Measurements from ENCODE around the gene CREB3L2. TPM values are rescaled to one million over a fixed set of nuclear protein-coding genes. Genes with fewer than 3 reads are reported as not detected.
"Not testable (repeated sequence)": the region's sequence is repeated elsewhere in the genome, so short reads cannot be mapped to it uniquely, and the experiment has no call there.

CREB3L2 gene
- total RNA-seq, 1 donor from 2014 or later: 32.2 TPM

DNA sequence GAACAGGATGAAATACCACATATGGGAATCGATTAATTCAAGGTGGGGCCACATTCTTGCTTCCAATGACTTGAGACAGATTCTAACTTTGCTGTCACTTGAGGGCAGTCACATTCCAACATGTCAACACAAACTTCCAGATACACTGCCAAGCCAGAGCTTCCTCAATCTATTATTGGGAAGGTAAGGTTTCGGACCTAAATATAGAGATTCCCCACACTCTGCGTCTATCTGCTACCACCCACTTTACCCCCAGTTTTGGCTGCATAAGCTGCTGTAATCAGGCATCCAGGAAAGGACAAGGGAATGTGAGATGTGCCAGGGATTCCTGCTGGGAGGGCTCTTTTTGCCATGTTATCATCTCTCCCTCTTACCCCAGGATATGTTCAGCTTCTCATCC, 134.6 kb downstream of the CREB3L2 start:
- DNase-seq: no peak

GRCh38 chr7:137865764-137866163, 136.1 kb downstream of the CREB3L2 start:
- no peak for DNase-seq

DNA sequence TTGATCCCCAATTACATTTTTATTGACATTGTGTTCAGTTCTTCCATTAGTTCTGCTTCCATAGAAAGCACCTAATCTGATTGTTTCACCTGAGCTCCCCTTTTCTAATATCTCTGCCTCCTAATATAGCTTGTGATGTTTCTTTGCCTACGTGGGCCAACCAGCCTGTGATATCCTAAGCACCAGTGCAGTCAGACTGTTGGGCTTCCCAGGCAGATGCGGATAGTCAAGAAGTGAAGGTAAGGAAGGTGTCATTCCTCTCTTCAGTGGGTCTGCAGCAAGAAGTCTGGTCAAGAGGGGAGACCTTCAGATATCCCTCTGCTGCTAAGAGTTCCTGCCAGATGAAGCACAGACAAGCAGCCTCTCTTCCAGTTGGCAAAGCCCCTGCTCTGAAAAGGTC, 138.9 kb downstream of the CREB3L2 start:
- no peak for DNase-seq

DNA sequence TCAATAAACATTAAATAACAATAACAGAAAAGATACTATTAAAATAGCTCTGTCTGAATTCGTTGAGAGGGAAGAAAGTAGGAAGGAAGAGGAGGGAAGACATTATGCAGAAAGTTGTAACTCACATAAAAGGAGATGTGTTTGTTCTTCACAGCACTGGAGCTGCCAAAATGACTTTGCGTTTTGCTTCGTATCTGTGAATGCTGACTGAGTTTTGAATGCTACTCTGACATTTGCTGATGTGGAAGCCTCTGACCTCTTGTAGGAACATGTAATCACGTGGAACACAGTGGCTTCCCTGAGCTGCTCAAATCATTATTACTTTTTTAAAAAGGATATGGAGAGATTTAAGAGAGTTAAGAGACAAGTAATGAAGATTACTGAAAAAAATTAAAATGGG, 139.5 kb downstream of the CREB3L2 start:
- DNase-seq: no peak

DNA sequence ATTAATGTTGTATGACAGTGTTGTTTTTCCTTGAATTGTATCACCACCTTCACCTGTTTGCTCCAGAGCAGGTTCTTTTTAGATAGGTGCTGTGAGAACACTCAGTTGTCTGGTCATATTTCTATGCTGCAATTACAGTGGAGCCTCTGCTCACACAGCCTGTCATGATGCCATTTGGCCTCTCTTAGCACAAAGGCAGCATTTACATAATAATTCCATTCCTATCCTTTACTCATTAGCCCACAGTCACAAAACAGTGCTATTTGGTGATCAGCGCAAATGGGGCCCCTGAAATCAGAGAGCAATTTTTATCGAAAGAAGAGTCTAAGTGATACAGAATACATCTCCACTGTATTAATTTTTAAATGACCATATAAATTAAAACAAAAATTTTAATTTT, 141.3 kb downstream of the CREB3L2 start:
- no peak for DNase-seq

- no peak for DNase-seq
Observed at GRCh38 chr7:137853053-137853452, 148.8 kb downstream of the CREB3L2 start.

- no peak for DNase-seq
Observed at GRCh38 chr7:137852108-137852507, 149.8 kb downstream of the CREB3L2 start.

DNA sequence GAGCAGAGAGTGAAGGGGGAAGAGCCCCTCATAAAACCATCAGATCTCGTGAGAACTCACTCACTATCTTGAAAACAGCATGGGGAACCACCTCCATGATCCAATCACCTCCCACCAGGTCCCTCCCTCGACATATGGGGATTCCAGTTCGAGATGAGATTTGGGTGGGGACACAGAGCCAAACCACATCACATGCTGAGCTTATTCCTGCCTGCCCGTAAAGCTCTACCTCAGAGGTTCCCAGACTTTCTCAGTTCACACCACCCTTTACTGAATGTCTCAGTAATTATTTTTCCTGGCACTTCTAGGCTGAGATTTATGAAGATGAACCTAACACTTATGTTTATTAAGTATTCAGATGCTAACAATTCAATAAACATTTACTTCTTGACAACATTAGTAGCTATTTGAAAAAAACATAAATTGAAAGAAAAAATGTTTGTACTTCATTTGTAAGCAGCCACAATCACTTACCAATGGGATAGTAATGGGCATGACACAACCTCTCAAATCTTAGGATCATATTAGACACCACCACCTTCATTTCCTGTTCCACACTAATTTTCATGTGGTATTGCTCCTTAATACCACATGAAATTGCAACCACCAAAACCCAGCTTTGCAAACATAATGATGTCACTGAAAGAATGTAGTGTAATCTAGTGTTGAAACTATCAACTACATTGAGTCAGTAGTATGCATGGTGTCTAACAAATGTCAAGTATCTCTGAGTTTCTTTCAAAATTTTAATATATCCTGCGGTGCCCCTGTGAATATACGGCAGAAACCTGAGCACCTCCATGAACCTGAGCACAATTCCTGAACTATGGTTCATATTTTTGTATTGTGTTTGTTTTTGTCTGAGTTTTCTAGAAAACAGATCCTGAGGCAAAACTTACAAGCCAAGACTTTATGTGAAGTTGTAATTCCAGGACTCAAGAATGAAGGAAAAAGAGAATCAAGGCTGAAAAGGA, 150.6 kb downstream of the CREB3L2 start:
- DNase-seq: no peak

- no peak for DNase-seq
Observed at GRCh38 chr7:137850571-137850970, 151.3 kb downstream of the CREB3L2 start.

DNA sequence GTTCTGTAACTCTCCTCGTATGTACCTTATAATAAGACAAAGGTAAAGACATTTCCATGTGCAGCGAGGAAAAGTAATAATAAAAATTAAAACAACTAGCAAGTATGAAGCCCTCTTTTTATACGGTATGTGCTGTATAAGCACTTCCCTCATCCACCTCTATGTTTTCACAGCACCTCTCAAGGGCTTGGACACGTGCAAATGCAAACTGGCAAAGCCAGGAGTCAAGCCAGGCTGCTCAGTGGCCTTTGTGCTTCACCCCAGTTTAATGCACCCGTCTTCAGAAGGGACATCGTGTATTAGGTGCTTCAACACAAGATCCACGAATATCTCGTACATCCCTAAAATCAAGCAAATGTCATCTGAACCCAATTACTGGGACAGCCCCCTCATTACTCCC, 153.8 kb downstream of the CREB3L2 start:
- no peak for DNase-seq

- no peak for DNase-seq
Observed at GRCh38 chr7:137847568-137848050, 154.3 kb downstream of the CREB3L2 start.

GRCh38 chr7:137846827-137847567, 154.9 kb downstream of the CREB3L2 start, which contains the start of gene DGKI:
Gene DGKI (minus strand): TSS chr7:137846974.
- peak; percentile 21 for DNase-seq

DNA sequence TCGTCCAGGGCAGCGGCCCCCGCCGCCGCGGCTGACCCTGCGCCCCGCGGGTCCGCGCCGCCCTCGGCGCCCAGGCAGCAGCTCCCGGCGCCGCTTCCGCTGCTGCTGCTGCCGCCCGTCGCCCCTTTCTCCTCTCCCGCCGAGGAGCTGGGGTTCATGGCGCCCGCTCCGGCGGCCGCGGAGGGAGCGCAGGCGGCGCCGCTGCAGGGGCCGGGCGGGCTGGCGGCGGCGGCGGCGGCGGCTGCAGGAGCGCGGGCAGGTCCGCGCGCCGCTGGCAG, 155.4 kb downstream of the CREB3L2 start:
- no peak for DNase-seq

- no peak for DNase-seq
Observed at GRCh38 chr7:137844677-137845425, 157.0 kb downstream of the CREB3L2 start.

- no peak for DNase-seq
Observed at GRCh38 chr7:137839903-137840779, 161.7 kb downstream of the CREB3L2 start.

- DNase-seq: no peak
Observed at GRCh38 chr7:137838706-137839315, 163.1 kb downstream of the CREB3L2 start.

DNA sequence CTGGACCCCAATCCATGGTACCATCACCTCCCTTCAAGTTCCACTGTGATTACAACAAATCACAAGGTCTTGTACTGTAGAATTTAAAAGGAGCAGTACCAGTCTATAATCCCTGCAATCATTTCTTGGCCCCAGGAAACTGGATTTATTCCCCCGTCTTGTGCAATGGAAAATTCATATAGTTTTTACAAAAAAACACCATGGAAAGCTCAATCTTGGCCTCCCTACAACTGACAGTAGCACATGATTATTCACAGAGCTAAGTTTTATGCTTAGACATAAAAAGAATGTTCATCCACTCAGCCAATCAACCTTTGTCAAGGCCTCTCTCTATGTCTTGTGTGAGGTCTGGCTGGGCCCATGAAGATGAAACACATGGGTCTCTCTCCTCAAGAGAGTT, 165.3 kb downstream of the CREB3L2 start:
- no peak for DNase-seq

- no peak for DNase-seq
Observed at GRCh38 chr7:137836113-137836509, 165.8 kb downstream of the CREB3L2 start.

GRCh38 chr7:137835486-137836112, 166.3 kb downstream of the CREB3L2 start:
- DNase-seq: peak; percentile 55

- no peak for DNase-seq
Observed at GRCh38 chr7:137834552-137834951, 167.3 kb downstream of the CREB3L2 start.

DNA sequence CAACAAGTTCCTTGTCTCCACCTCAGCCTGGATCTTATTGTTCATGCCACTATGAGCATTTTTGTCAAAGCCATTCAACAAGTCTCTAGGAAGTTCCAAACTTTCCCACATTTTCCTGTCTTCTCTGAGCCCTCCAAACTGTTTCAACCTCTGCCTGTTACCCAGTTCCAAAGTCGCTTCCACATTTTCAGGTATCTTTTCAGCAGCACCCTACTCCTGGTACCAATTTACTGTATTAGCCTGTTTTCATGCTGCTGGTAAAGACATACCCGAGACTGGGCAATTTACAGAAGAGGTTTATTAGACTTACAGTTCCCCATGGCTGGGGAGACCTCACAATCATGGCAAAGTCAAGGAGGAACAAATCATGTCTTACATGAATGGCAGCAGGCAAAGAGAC, 168.9 kb downstream of the CREB3L2 start:
- not testable (repeated sequence) for DNase-seq

All from dermis blood vessel endothelial cell (primary cell).